Fibroblast of lung (primary cell): ENCODE results near the gene ATF6B. TPM values are rescaled to one million over a fixed set of nuclear protein-coding genes. Genes with fewer than 3 reads are reported as not detected.

ENCODE experiments used
- DNase-seq, 2 donors: peaks; one replicate each; pipeline versions ENCODE4 v3.0.0 to v3.0.0-alpha.2; 2010; ENCODE audit warnings: low read depth in 2 of 2
- H2AFZ ChIP-seq: 2 replicates; pipeline ENCODE4 v1.5.1; 2012; ENCODE audit warnings: low read length, control low read depth, inconsistent platforms
- H3K27ac ChIP-seq: 2 replicates; pipeline ENCODE4 v1.5.1; 2011; ENCODE audit warnings: low read length, control low read depth; ENCODE audit not compliant: insufficient read depth
- H3K27me3 ChIP-seq: 2 replicates; pipeline ENCODE4 v1.5.1; 2011; ENCODE audit warnings: mild to moderate bottlenecking, low read length; ENCODE audit not compliant: control insufficient read depth, insufficient read depth
- H3K36me3 ChIP-seq: 2 replicates; pipeline ENCODE4 v1.5.1; 2011; ENCODE audit warnings: low read length; ENCODE audit not compliant: control insufficient read depth, insufficient read depth
- H3K4me1 ChIP-seq: 2 replicates; pipeline ENCODE4 v1.5.1; 2011; ENCODE audit warnings: low read length; ENCODE audit not compliant: control insufficient read depth, insufficient read depth; ENCODE audit errors: extremely low read depth
- H3K4me2 ChIP-seq: 2 replicates; pipeline ENCODE4 v1.5.1; 2011; ENCODE audit warnings: low read length, control low read depth; ENCODE audit not compliant: insufficient read depth; ENCODE audit errors: extremely low read depth
- H3K4me3 ChIP-seq, 4 experiments: fragments of 200-600 bp in 1 of 4; sonication (generic) in 1 of 4; replicated peaks in 1 of 4; 2 replicates each; pipeline ENCODE4 v1.5.1; 2011 to 2016; ENCODE audit warnings: low read length in 4 of 4, low read depth in 3 of 4, mild to moderate bottlenecking in 3 of 4, control low read depth in 2 of 4, inconsistent platforms in 1 of 4, mixed read lengths in 1 of 4; ENCODE audit not compliant: insufficient read depth in 1 of 4; ENCODE audit errors: control extremely low read depth in 1 of 4
- H3K79me2 ChIP-seq: 2 replicates; pipeline ENCODE4 v1.5.1; 2012; ENCODE audit warnings: mild to moderate bottlenecking, low read length, inconsistent platforms; ENCODE audit not compliant: control insufficient read depth, insufficient read depth
- H3K9ac ChIP-seq: 2 replicates; pipeline ENCODE4 v1.5.1; 2011; ENCODE audit warnings: mild to moderate bottlenecking, low read length, control low read depth; ENCODE audit not compliant: insufficient read depth
- H3K9me3 ChIP-seq: 2 replicates; pipeline ENCODE4 v1.5.1; 2012; ENCODE audit warnings: low read depth, low read length; ENCODE audit not compliant: control insufficient read depth, insufficient read depth
- H4K20me1 ChIP-seq: 2 replicates; pipeline ENCODE4 v1.5.1; 2011; ENCODE audit warnings: low read length; ENCODE audit not compliant: control insufficient read depth, insufficient read depth; ENCODE audit errors: extremely low read depth
- CTCF ChIP-seq, 2 donors: IDR thresholded peaks in 1 of 2; conservative IDR thresholded peaks in 1 of 2; 1 replicate in 1 of 2; 2 replicates in 1 of 2; pipeline ENCODE4 v1.5.1; 2011 to 2012; ENCODE audit warnings: low read length in 2 of 2, control low read depth in 1 of 2, inconsistent platforms in 1 of 2, low read depth in 1 of 2, mild to moderate bottlenecking in 1 of 2
- EZH2 ChIP-seq: IDR thresholded peaks from 2 replicates; pipeline ENCODE4 v1.5.1; 2012; ENCODE audit warnings: low read length, control low read depth, mild to moderate bottlenecking; ENCODE audit errors: missing control alignments
- polyA plus RNA-seq, 2 donors: library from polyadenylated mRNA; depleted of rRNA in 1 of 2; stranded (reverse) in 1 of 2; unstranded in 1 of 2; fragments of >200 nt; gene quantifications; 2 replicates each; pipeline ENCODE4 v1.2.1, GENCODE V29; 2011 to 2012; ENCODE audit warnings: missing spikeins in 1 of 2
- total RNA-seq: library from RNA; depleted of rRNA; stranded (reverse); fragments of >200 nt; gene quantifications from 2 replicates; pipeline ENCODE4 v1.2.1, GENCODE V29; 2014

The ATF6B gene
- total and polyA plus RNA-seq, 2 donors (not counting 1 experiment from before 2014, with no cell fraction given), result 15.7 to 36.2 TPM

DNA sequence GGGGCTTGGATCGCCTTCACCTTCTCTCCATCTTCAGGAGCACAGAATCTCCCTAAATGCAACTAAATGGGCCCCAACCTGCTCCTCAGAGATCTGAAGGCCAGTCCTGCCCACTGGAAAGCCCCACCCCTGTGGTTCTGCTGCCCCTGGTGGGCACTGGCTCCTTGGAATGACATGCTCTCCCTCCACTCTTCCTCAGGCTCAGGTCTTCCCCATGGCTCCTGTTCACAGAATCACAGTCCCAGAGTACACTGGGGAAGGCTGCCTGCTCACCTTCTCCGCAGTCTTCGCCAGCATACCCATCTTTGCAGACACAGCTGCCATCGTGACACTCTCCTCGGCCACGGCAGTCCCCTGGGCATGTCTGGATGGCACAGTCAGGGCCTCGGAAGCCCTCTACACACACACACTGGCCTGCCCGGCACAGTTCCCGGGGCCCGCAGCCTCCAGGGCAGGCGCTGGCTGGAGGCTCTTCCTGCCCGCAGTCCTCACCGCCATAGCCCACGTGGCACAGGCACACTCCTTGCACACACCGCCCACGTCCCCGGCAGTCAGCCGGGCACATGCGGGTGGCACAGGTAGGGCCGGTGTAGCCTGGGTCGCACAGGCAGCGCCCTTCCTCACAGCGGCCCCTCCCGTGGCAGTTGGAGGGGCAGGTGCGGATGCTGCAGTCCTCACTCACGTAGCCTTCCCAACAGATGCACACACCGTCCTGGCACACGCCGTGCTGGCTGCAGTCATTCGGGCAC is 32.5 kb downstream of the ATF6B start:
- Histone ChIP-seq H3K27me3 (peaks cover 5% of the 10 kb centered on the region), H3K4me1 (peaks cover 17% of the 10 kb centered on the region), H3K79me2 (no peaks in the 10 kb centered on the region), H3K27ac (no peak overlapping the region), H3K36me3 (no peaks in the 10 kb centered on the region), H3K9me3 (no peaks in the 10 kb centered on the region), H3K9ac (no peak overlapping the region), H3K4me3 (no peak overlapping the region), H4K20me1 (no peaks in the 10 kb centered on the region), H3K4me2 (no peak overlapping the region), H2AFZ (no peak overlapping the region)
- no peak for DNase-seq
- TF ChIP-seq CTCF (conservative IDR thresholded peaks at IDR 0.05 in 1 of 2, IDR thresholded peaks at IDR 0.05 in 1 of 2; ENCODE audit: low read depth in 1 of 2, low read length in 2 of 2) (peak in 1 of 2 donors; percentile 10), EZH2 (no peak)

DNA sequence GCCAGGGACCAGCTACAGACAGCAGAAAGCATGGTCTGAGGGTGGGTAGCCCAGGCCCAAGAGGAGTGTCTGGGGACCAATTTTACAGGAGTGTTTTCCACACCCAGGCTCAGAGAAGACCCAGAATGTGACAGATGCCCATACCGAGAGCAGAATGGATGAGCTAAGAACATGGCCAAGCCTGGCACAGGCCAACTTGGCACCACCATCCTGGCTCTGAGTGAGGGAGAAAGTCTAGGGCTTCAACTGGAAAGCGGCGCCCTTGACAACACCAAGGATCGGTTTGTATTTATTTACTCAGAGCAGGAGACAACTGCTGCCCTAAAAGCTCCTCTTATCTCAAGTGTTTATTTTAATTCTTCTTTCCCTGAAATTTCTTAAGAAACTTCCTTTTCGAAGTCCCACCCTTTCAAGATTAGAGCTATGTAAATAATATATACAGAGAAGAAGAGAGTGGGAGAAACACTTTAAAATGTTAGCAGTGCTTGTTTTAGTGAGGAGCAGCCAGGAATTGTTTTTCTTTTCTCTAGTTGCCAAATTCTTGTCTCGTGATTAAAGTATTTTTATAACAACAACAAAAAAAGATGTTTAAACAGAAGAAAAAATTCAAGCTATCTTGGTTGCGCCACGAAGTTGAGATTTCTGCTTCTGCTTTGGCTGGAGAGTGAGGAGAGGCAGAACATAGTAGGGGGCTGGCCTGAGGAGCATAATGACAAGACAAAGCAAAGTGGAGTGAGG is 35.1 kb downstream of the ATF6B start:
- H3K4me2 ChIP-seq, result peak overlapping the region; percentile 68
- H3K36me3 ChIP-seq, result no peaks in the 10 kb centered on the region
- H4K20me1 ChIP-seq, result no peaks in the 10 kb centered on the region
- peaks cover 17% of the 10 kb centered on the region for H3K27me3 ChIP-seq
- no peaks in the 10 kb centered on the region for H3K79me2 ChIP-seq
- H3K9me3 ChIP-seq, result no peaks in the 10 kb centered on the region
- H3K27ac ChIP-seq, result peak overlapping the region; percentile 67
- TF ChIP-seq CTCF (conservative IDR thresholded peaks at IDR 0.05 in 1 of 2, IDR thresholded peaks at IDR 0.05 in 1 of 2; ENCODE audit: low read depth in 1 of 2, low read length in 2 of 2) (no peak), EZH2 (no peak)
- H3K4me3 ChIP-seq, result no peak overlapping the region
- peaks cover 18% of the 10 kb centered on the region for H3K4me1 ChIP-seq
- DNase-seq, result peak; percentile 20 to 88
- no peak overlapping the region for H3K9ac ChIP-seq
- H2AFZ ChIP-seq, result no peak overlapping the region

- Histone ChIP-seq H3K79me2 (no peaks in the 10 kb centered on the region), H2AFZ (no peak overlapping the region), H4K20me1 (no peaks in the 10 kb centered on the region), H3K27me3 (peaks cover 12% of the 10 kb centered on the region), H3K4me3 (no peak overlapping the region), H3K4me2 (no peak overlapping the region), H3K27ac (no peak overlapping the region), H3K9ac (no peak overlapping the region), H3K9me3 (no peaks in the 10 kb centered on the region), H3K4me1 (peaks cover 28% of the 10 kb centered on the region), H3K36me3 (no peaks in the 10 kb centered on the region)
- no peak for DNase-seq
- no peak for TF ChIP-seq EZH2
- TF ChIP-seq CTCF (conservative IDR thresholded peaks at IDR 0.05 in 1 of 2, IDR thresholded peaks at IDR 0.05 in 1 of 2; ENCODE audit: low read depth in 1 of 2, low read length in 2 of 2), result no peak
Measured at GRCh38 chr6:32089082-32089828, 38.8 kb downstream of the ATF6B start.
